ENCODE measurements around the gene TVP23A.

DNA sequence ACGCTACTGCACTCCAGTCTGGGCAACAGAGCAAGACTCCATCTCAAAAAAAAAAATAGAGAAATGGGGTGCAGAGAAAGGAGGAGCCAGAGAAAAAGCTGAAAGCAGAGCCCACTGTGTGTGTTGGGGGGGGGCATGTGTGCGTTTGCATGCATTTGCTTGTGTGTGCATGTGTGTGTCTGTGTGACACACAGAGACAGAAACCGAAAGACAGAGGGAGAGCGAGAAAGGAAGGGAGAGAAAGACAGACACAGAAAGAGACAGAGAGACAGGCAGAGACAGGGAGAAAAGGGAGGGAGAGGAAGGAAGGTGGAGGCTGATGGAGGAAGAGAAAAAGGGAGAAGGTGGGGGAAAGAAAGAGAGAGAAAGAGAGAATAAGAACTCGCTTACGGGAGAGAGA is 48.6 kb upstream of the TVP23A start:
- TF ChIP-seq, protein P1, sequence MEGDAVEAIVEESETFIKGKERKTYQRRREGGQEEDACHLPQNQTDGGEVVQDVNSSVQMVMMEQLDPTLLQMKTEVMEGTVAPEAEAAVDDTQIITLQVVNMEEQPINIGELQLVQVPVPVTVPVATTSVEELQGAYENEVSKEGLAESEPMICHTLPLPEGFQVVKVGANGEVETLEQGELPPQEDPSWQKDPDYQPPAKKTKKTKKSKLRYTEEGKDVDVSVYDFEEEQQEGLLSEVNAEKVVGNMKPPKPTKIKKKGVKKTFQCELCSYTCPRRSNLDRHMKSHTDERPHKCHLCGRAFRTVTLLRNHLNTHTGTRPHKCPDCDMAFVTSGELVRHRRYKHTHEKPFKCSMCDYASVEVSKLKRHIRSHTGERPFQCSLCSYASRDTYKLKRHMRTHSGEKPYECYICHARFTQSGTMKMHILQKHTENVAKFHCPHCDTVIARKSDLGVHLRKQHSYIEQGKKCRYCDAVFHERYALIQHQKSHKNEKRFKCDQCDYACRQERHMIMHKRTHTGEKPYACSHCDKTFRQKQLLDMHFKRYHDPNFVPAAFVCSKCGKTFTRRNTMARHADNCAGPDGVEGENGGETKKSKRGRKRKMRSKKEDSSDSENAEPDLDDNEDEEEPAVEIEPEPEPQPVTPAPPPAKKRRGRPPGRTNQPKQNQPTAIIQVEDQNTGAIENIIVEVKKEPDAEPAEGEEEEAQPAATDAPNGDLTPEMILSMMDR (IDR thresholded peaks at IDR 0.05), result no peak
- no peak for TF ChIP-seq POLR2A (IDR thresholded peaks at IDR 0.05)

All from Peyer's patch (tissue), 4 donors.